ENCODE measurements around the gene KLHL30. TPM values are rescaled to one million over a fixed set of nuclear protein-coding genes. Genes with fewer than 3 reads are reported as not detected.

Gene KLHL30
- total RNA-seq, 1 experiment from 2014 or later = not detected

GRCh38 chr2:238125127-238125885, 13.2 kb upstream of the KLHL30 start:
- Histone ChIP-seq H2BK5ac (ENCODE audit: insufficient read length, low read length) (no peak overlapping the region), H2AFZ (ENCODE audit: low read length) (no peak overlapping the region), H3K9ac (ENCODE audit: extremely low read depth, insufficient read length, low read length) (no peak overlapping the region), H2BK15ac (ENCODE audit: low read depth, low read length) (no peak overlapping the region), H4K5ac (ENCODE audit: insufficient read length, low read depth, low read length) (no peak overlapping the region), H4K20me1 (ENCODE audit: control insufficient read depth, insufficient read depth, insufficient read length) (no peaks in the 10 kb centered on the region), H2BK12ac (ENCODE audit: insufficient read length, low read depth, low read length) (no peak overlapping the region), H3K79me1 (ENCODE audit: insufficient read depth, low read depth, low read length, poor library complexity, severe bottlenecking) (no peaks in the 10 kb centered on the region), H3K23me2 (ENCODE audit: insufficient read length, low read depth, low read length, poor library complexity, severe bottlenecking) (no peaks in the 10 kb centered on the region), H3K4ac (ENCODE audit: low read depth, low read length) (no peak overlapping the region), H3K56ac (ENCODE audit: insufficient read length, low read depth, low read length) (no peak overlapping the region), H3K27ac (ENCODE audit: insufficient read length, low read depth, low read length) (no peak overlapping the region), H3K27me3 (ENCODE audit: insufficient read depth, low read length) (no peaks in the 10 kb centered on the region), H3K14ac (ENCODE audit: insufficient read depth, low read length) (no peak overlapping the region), H4K91ac (ENCODE audit: insufficient read length, low read depth, low read length) (no peak overlapping the region), H2BK120ac (ENCODE audit: low read depth, low read length, poor library complexity, severe bottlenecking) (no peak overlapping the region), H4K8ac (replicated peaks; ENCODE audit: insufficient read length, low read depth, low read length) (no peak overlapping the region), H3K9me3 (ENCODE audit: control insufficient read depth, low read depth, low read length) (no peaks in the 10 kb centered on the region), H3T11ph (ENCODE audit: low read length) (no peak overlapping the region), H3K23ac (ENCODE audit: insufficient read length, low read depth, low read length) (no peak overlapping the region), H2AK5ac (ENCODE audit: insufficient read length, low read length) (no peak overlapping the region), H3K79me2 (ENCODE audit: insufficient read depth, low read length) (no peaks in the 10 kb centered on the region), H3K18ac (ENCODE audit: insufficient read length, low read depth, low read length) (no peak overlapping the region), H3K4me1 (ENCODE audit: insufficient read depth, low read length) (no peaks in the 10 kb centered on the region), H3K4me2 (ENCODE audit: insufficient read depth, insufficient read length, low read length) (no peak overlapping the region), H2BK20ac (ENCODE audit: low read depth, low read length, poor library complexity, severe bottlenecking) (no peak overlapping the region)
- TF ChIP-seq, protein P1, sequence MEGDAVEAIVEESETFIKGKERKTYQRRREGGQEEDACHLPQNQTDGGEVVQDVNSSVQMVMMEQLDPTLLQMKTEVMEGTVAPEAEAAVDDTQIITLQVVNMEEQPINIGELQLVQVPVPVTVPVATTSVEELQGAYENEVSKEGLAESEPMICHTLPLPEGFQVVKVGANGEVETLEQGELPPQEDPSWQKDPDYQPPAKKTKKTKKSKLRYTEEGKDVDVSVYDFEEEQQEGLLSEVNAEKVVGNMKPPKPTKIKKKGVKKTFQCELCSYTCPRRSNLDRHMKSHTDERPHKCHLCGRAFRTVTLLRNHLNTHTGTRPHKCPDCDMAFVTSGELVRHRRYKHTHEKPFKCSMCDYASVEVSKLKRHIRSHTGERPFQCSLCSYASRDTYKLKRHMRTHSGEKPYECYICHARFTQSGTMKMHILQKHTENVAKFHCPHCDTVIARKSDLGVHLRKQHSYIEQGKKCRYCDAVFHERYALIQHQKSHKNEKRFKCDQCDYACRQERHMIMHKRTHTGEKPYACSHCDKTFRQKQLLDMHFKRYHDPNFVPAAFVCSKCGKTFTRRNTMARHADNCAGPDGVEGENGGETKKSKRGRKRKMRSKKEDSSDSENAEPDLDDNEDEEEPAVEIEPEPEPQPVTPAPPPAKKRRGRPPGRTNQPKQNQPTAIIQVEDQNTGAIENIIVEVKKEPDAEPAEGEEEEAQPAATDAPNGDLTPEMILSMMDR (conservative IDR thresholded peaks at IDR 0.05) = no peak
- Mint-ChIP-seq H3K4me3 (no peak overlapping the region), H3K27ac (no peak overlapping the region), H3K27me3 (ENCODE audit: low read depth) (no peaks in the 10 kb centered on the region; the same call in 1 of the 2 replicates), H3K9me3 (no peaks in the 10 kb centered on the region; a peak in 1 of 5 replicates), H3K36me3 (ENCODE audit: insufficient read depth in 1 of 3, low read depth in 3 of 3) (no peaks in the 10 kb centered on the region), H3K4me1 (no peaks in the 10 kb centered on the region)
- no CpG with 5 or more reads among the region's 20 CpGs for WGBS (ENCODE audit: extremely low coverage, insufficient read length, low lambda C conversion rate)
- DNase-seq = no peak
